ENCODE data around the gene ISX. TPM values are rescaled to one million over a fixed set of nuclear protein-coding genes. Genes with fewer than 3 reads are reported as not detected.

ISX gene
- total RNA-seq, 1 experiment from 2014 or later, result not detected

- POLR2A ChIA-PET (ENCODE audit: low non-redundant PET), result no interaction called here
- CTCF ChIA-PET, result no interaction called here
- Histone ChIP-seq H3K4me1 (ENCODE audit: insufficient read depth, low read length, poor library complexity, severe bottlenecking) (no peaks in the 10 kb centered on the region), H3K9me3 (ENCODE audit: low read depth, low read length, poor library complexity, severe bottlenecking) (no peaks in the 10 kb centered on the region), H3K36me3 (ENCODE audit: insufficient read depth, low read length, poor library complexity, severe bottlenecking) (no peaks in the 10 kb centered on the region), H3K4me3 (ENCODE audit: low read depth, low read length, poor library complexity, severe bottlenecking) (no peak overlapping the region), H3K27me3 (replicated peaks; ENCODE audit: insufficient read depth, low read depth, low read length, poor library complexity) (peaks cover 8% of the 10 kb centered on the region), H3K27ac (ENCODE audit: low read depth, low read length, poor library complexity, severe bottlenecking) (no peak overlapping the region)
- TF ChIP-seq EZH2 (IDR thresholded peaks at IDR 0.05; ENCODE audit: borderline replicate concordance, low read depth, low read length, poor library complexity, severe bottlenecking), result no peak
- TF ChIP-seq, protein P1, sequence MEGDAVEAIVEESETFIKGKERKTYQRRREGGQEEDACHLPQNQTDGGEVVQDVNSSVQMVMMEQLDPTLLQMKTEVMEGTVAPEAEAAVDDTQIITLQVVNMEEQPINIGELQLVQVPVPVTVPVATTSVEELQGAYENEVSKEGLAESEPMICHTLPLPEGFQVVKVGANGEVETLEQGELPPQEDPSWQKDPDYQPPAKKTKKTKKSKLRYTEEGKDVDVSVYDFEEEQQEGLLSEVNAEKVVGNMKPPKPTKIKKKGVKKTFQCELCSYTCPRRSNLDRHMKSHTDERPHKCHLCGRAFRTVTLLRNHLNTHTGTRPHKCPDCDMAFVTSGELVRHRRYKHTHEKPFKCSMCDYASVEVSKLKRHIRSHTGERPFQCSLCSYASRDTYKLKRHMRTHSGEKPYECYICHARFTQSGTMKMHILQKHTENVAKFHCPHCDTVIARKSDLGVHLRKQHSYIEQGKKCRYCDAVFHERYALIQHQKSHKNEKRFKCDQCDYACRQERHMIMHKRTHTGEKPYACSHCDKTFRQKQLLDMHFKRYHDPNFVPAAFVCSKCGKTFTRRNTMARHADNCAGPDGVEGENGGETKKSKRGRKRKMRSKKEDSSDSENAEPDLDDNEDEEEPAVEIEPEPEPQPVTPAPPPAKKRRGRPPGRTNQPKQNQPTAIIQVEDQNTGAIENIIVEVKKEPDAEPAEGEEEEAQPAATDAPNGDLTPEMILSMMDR (conservative IDR thresholded peaks at IDR 0.05; ENCODE audit: low read depth, low read length), result no peak
- no TSS peak for BruUV-seq (replicated peaks)
- intact Hi-C loops (cut with micrococcal nuclease; ENCODE audit: unreplicated experiment), result no loop called here
- no peak for DNase-seq (ENCODE audit: low spot score)
Observed at GRCh38 chr22:35092406-35092805, 26.4 kb downstream of the ISX start.

GRCh38 chr22:35098921-35099320, 33.0 kb downstream of the ISX start:
- H3K4me3 ChIP-seq (ENCODE audit: low read depth, low read length, poor library complexity, severe bottlenecking), result no peak overlapping the region
- BruUV-seq (replicated peaks), result no TSS peak
- peaks cover 5% of the 10 kb centered on the region for H3K27me3 ChIP-seq (replicated peaks; ENCODE audit: insufficient read depth, low read depth, low read length, poor library complexity)
- no peaks in the 10 kb centered on the region for H3K4me1 ChIP-seq (ENCODE audit: insufficient read depth, low read length, poor library complexity, severe bottlenecking)
- no peaks in the 10 kb centered on the region for H3K9me3 ChIP-seq (ENCODE audit: low read depth, low read length, poor library complexity, severe bottlenecking)
- intact Hi-C loops (cut with micrococcal nuclease; ENCODE audit: unreplicated experiment), result no loop called here
- TF ChIP-seq, protein P1 (conservative IDR thresholded peaks at IDR 0.05; ENCODE audit: low read depth, low read length), result no peak
- no peak for TF ChIP-seq EZH2 (IDR thresholded peaks at IDR 0.05; ENCODE audit: borderline replicate concordance, low read depth, low read length, poor library complexity, severe bottlenecking)
- ChIA-PET CTCF (no interaction called here), POLR2A (ENCODE audit: low non-redundant PET) (no interaction called here)
- DNase-seq (ENCODE audit: low spot score), result no peak
- no peaks in the 10 kb centered on the region for H3K36me3 ChIP-seq (ENCODE audit: insufficient read depth, low read length, poor library complexity, severe bottlenecking)
- H3K27ac ChIP-seq (ENCODE audit: low read depth, low read length, poor library complexity, severe bottlenecking), result no peak overlapping the region

GRCh38 chr22:35099883-35100282, 33.9 kb downstream of the ISX start:
- POLR2A ChIA-PET (ENCODE audit: low non-redundant PET), result no interaction called here

More at GRCh38 chr22:35099883-35100282, 33.9 kb downstream of the ISX start:
- CTCF ChIA-PET, result no interaction called here
- Histone ChIP-seq H3K4me3 (ENCODE audit: low read depth, low read length, poor library complexity, severe bottlenecking) (no peak overlapping the region), H3K27ac (ENCODE audit: low read depth, low read length, poor library complexity, severe bottlenecking) (no peak overlapping the region), H3K4me1 (ENCODE audit: insufficient read depth, low read length, poor library complexity, severe bottlenecking) (no peaks in the 10 kb centered on the region), H3K9me3 (ENCODE audit: low read depth, low read length, poor library complexity, severe bottlenecking) (no peaks in the 10 kb centered on the region), H3K27me3 (replicated peaks; ENCODE audit: insufficient read depth, low read depth, low read length, poor library complexity) (peaks cover 2% of the 10 kb centered on the region), H3K36me3 (ENCODE audit: insufficient read depth, low read length, poor library complexity, severe bottlenecking) (no peaks in the 10 kb centered on the region)
- no TSS peak for BruUV-seq (replicated peaks)
- intact Hi-C loops (cut with micrococcal nuclease; ENCODE audit: unreplicated experiment), result no loop called here
- no peak for DNase-seq (ENCODE audit: low spot score)
- TF ChIP-seq, protein P1 (conservative IDR thresholded peaks at IDR 0.05; ENCODE audit: low read depth, low read length), result no peak
- no peak for TF ChIP-seq EZH2 (IDR thresholded peaks at IDR 0.05; ENCODE audit: borderline replicate concordance, low read depth, low read length, poor library complexity, severe bottlenecking)

Data from A673 (cell line).